GM10847 (cell line): ENCODE measurements around the gene CYP2F1.

ENCODE experiments used
- POLR2A ChIP-seq: IDR thresholded peaks from 2 replicates; pipeline ENCODE4 v1.6.1; 2011; ENCODE audit not compliant: insufficient read length; ENCODE audit errors: extremely low read depth

The CYP2F1 gene

GRCh38 chr19:41123716-41124294 is 9.6 kb downstream of the CYP2F1 start:
- no peak for TF ChIP-seq POLR2A

DNA sequence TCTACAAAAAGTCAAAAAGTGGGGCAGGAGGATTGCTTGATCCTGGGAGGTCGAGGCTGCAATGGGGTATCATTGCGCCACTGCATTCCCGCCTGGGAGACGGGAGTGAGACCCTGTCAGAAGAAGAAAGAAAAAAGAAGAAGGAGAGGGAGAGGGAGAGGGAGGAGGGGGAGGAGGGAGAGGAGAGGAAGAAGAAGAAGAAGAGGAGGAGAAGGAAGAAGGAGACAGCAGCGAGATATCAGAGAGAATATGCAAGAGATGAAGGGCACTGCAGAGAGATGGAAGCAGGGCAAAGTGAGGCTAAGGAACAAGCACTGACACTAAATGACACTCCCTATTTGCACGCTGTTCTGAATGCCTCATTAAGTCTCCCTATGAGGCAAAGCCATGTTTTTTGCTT is 14.5 kb downstream of the CYP2F1 start:
- no peak for TF ChIP-seq POLR2A

DNA sequence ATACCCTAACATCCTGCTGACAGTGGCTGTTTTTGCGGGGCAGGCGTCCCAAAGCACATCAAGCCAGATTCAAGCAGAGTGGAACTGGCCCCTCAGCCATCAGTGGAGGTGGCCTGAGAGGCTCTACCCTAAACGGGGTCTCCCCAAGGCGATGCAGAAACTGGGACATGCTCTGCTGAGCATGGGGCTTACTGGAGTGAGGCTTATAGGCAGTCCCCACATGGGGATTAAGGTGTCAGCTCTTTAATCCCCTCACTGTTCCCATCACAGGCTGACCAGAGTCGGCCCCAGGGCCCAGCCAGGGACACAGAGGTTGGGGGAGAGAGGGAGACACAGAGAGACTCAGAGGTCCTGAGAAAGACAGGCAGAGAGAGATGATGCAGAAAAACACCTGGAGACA is 17.0 kb downstream of the CYP2F1 start:
- no peak for TF ChIP-seq POLR2A

- no peak for TF ChIP-seq POLR2A
These were observed 19.0 kb downstream of the CYP2F1 start for GRCh38 chr19:41133260-41133659.

DNA sequence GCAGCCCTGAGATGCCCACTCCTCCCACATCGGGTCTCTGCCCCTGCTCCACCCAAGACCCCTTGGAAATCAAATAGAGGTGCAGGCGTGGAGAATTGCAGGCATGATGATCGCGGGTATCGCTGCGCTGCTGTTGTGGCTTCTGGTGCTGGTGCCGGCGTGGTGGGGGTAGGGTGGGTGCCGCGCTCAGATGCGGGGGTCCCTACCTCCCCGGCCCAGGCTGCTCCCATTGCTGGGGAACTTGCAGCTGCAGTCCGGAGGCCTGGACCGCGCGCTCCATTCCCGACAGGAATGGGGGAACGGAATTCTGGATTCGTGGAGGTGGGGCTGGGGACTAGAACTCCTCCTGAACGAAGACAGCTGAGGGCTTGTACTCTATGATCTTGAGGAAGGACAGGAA is 20.4 kb downstream of the CYP2F1 start:
- TF ChIP-seq POLR2A = no peak

DNA sequence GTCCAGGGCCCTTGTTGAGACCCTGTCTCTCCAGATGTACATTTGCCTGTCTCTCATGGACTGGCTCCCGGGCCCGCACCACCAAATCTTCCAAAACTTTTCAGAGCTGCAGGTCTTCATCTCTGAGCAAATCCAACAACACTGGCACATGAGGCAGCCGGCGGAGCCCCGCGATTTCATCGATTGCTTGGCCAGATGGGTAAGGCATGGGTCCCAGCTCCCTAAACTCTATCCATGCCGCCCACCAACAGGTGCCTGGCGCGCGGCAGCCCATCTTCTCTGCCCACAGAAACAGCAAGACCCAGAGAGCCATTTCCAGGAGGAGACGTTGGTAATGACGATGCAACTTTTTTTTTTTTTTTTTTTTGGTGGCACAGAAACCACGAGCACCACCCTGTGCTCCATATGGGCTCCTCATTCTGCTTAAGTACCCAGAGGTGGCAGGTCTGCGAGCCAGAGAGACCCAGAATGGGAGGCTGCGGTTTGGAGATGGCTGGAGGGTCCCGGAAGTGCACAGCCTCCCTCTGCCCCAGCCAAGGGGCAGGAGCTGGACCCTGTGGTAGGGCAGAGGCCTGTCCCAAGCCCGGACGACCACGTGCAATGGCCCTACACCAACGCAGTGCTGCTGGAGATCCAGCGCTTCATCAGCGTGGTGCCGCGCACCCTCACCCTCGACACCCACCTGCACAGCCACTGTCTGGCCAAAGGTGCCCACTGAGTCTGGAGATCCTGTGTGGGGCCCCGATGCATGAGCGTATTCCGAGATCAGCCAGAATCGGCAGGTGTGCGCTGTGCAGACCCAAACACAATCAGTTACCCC is 22.6 kb downstream of the CYP2F1 start:
- TF ChIP-seq POLR2A = no peak

- TF ChIP-seq POLR2A = no peak
These were observed 30.2 kb downstream of the CYP2F1 start for GRCh38 chr19:41144403-41144802.

DNA sequence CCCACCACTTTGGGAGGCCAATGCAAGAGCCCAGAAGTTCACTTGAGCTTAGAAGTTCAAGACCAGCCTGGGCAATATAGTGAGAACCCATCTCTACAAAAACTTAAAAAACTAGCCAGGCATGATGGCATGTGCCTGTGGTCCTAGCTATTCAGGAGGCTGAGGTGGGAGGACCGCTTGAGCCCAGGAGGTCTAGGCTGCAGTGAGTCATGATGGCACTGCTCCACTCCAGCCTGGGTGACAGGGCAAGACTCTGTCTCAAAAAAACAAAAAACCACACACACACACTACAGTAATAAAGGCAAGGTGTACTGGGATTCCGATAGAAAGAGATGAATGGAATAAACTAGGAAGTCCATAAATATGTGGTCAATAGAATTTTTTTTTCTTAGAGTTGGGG is 35.6 kb downstream of the CYP2F1 start:
- no peak for TF ChIP-seq POLR2A

DNA sequence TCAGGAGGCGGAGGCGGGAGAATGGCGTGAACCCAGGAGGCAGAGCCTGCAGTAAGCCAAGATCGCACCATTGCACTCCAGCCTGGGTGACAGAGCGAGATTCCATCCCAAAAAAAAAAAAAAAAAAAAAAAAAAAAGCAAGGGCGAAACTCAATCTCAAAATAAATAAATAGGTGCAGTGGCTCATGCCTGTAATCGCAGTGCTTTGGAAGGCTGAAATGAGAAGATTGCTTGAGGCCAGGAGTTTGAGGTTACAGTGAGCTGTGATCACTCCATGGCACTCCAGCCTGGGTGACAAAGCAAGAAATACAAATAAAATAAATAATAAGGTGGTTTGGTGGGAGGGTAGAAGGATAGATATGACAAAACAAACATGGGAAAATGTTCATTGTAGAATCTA is 39.8 kb downstream of the CYP2F1 start:
- no peak for TF ChIP-seq POLR2A

- TF ChIP-seq POLR2A = no peak
These were observed 42.0 kb downstream of the CYP2F1 start for GRCh38 chr19:41156207-41156606.

- TF ChIP-seq POLR2A = no peak
These were observed 45.6 kb downstream of the CYP2F1 start for GRCh38 chr19:41159881-41160280.

- no peak for TF ChIP-seq POLR2A
These were observed 47.7 kb downstream of the CYP2F1 start for GRCh38 chr19:41161903-41162302.

GRCh38 chr19:41166944-41167804 is 52.9 kb downstream of the CYP2F1 start:
- TF ChIP-seq POLR2A = no peak

DNA sequence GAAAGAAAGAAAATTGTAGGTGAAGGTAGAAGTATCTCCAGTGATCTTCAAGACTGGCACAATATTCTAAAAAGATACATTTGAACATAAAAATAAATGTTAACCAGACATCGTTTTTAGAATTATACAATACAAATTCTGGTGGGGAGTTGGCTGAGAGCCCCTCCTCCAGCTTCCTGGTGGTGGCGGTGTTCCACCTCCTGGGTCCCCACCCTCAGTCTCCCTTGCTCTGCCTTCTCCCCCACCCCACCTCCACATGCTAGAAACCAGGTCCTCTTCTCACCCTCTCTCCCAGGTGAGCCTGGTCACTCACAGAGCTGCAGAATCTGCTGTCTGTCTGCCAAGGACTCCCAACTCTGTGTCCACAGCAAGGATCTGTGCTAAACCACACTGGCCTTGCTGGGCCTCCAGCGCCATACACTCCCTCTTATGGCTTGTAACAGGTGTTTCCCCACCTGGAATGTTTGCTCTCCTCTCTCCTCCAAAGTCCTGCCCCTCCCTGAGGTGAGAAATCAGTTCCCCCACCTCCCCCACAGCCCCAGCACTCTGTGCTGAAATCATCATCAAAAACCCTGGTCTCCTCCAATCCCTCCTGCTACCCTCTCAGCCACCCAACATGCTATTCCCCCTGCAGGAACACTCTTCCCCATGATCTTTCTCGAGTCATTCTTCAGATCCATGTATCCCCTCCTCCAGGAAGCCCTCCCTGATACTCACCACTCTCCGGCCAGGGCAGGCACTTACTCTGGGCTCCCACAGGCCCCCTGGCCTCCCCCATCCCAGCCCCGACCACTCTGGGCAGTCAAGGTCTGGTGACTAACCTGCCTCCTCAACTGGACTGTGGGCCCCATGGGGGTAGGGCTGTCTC is 58.3 kb downstream of the CYP2F1 start:
- no peak for TF ChIP-seq POLR2A
